Thoracic aorta (tissue), 2 donors: ENCODE measurements around the gene OXGR1. TPM values are rescaled to one million over a fixed set of nuclear protein-coding genes. Genes with fewer than 3 reads are reported as not detected.

Experiments
- ATAC-seq: fragments of 150-250 bp; one replicate; pipeline ENCODE4 v1.8.0; 2017; ENCODE audit warnings: low read depth; ENCODE audit not compliant: insufficient number of reproducible peaks, low FRiP score
- DNase-seq: peaks from one replicate; pipeline ENCODE4 v3.0.0-alpha.2; 2020; ENCODE audit warnings: low spot score
- H3K27ac ChIP-seq, 2 donors: fragments of 200-600 bp; sonication (generic); 1 replicate in 1 of 2; 2 replicates in 1 of 2; pipeline ENCODE4 v1.5.1; 2016; ENCODE audit warnings: mild to moderate bottlenecking in 2 of 2, moderate library complexity in 2 of 2
- H3K27me3 ChIP-seq: fragments of 200-600 bp; sonication (generic); replicated peaks from 2 replicates; pipeline ENCODE4 v1.6.0; 2016; ENCODE audit warnings: mild to moderate bottlenecking; ENCODE audit not compliant: insufficient read depth
- H3K36me3 ChIP-seq: fragments of 200-600 bp; sonication (generic); one replicate; pipeline ENCODE4 v1.5.1; 2016
- H3K4me1 ChIP-seq, 2 donors: fragments of 200-600 bp; sonication (generic); 1 replicate in 1 of 2; 2 replicates in 1 of 2; pipeline versions ENCODE4 v1.5.1 to v1.6.0; 2016; ENCODE audit warnings: low read depth in 2 of 2, mild to moderate bottlenecking in 1 of 2; ENCODE audit not compliant: control insufficient read depth in 1 of 2
- H3K4me3 ChIP-seq: fragments of 200-600 bp; sonication (generic); 2 replicates; pipeline ENCODE4 v1.5.1; 2016; ENCODE audit warnings: mild to moderate bottlenecking
- H3K9me3 ChIP-seq: fragments of 200-600 bp; sonication (generic); 2 replicates; pipeline ENCODE4 v1.5.1; 2016
- total RNA-seq, 2 donors: library from RNA; depleted of rRNA; stranded (reverse); fragments of >200 nt; gene quantifications; one replicate each; pipeline versions ENCODE4 v1.1.0 to v1.2.3, GENCODE V29; 2016
- TF ChIP-seq, protein P1 (sequence below): fragments of 200-600 bp; sonication (generic); IDR thresholded peaks from one replicate; pipeline ENCODE4 v1.5.1; 2019; ENCODE audit warnings: antibody characterized with exemption

The OXGR1 gene
- total RNA-seq, 2 donors from 2014 or later, result not detected

DNA sequence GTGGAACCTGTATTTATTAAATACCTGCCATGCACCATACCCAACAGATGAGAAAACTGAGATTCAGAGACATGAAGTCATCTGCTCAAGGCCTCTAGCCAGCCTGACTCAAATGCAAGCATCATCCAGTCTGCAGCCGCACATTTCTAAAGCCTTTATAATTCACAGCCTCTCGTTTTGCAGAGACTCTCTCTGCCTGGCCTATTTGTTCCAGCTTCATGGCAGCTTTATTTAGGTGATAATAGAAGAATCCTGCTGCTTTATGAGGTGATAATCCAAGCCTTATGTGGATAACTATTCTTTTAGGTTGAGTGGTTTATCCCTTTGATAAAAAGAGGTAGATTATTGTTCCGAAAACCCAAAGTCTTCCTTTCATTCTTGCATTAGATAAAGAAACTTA, 58.4 kb downstream of the OXGR1 start:
- no peaks in the 10 kb centered on the region for H3K27me3 ChIP-seq
- no peak for ATAC-seq
- DNase-seq, result no peak
- TF ChIP-seq, protein P1, sequence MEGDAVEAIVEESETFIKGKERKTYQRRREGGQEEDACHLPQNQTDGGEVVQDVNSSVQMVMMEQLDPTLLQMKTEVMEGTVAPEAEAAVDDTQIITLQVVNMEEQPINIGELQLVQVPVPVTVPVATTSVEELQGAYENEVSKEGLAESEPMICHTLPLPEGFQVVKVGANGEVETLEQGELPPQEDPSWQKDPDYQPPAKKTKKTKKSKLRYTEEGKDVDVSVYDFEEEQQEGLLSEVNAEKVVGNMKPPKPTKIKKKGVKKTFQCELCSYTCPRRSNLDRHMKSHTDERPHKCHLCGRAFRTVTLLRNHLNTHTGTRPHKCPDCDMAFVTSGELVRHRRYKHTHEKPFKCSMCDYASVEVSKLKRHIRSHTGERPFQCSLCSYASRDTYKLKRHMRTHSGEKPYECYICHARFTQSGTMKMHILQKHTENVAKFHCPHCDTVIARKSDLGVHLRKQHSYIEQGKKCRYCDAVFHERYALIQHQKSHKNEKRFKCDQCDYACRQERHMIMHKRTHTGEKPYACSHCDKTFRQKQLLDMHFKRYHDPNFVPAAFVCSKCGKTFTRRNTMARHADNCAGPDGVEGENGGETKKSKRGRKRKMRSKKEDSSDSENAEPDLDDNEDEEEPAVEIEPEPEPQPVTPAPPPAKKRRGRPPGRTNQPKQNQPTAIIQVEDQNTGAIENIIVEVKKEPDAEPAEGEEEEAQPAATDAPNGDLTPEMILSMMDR, result no peak
- no peaks in the 10 kb centered on the region for H3K4me1 ChIP-seq
- H3K9me3 ChIP-seq, result no peaks in the 10 kb centered on the region
- H3K36me3 ChIP-seq, result no peaks in the 10 kb centered on the region
- H3K27ac ChIP-seq, result no peak overlapping the region
- no peak overlapping the region for H3K4me3 ChIP-seq

Other genes starting within 250 kb of the OXGR1 start
- gene MBNL2, start 227.9 kb upstream of the OXGR1 start, total RNA-seq, result 10 to 100 TPM; 59.6 to 67.7 TPM